ENCODE results near the gene PTPN4.

DNA sequence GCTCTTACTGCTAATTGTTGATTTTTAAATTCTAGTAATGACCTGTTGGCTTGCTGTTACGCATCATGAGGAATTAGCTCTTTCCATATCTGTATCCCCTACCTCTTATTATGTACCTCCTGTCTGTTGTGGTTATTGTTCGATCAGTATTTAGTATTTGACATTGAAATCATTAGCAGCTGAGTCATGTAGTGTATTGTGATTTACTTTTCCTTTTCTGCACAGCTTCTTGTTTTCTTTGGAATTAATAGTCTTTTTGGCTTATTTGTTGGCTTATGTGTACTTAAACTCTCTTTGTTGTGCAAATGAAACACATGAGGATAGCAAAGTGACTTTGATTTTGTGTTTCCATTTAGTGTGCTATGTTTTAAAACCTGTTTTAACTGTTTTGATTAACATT, 257.5 kb downstream of the PTPN4 start:
- TF ChIP-seq, protein P1, sequence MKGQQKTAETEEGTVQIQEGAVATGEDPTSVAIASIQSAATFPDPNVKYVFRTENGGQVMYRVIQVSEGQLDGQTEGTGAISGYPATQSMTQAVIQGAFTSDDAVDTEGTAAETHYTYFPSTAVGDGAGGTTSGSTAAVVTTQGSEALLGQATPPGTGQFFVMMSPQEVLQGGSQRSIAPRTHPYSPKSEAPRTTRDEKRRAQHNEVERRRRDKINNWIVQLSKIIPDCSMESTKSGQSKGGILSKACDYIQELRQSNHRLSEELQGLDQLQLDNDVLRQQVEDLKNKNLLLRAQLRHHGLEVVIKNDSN (IDR thresholded peaks at IDR 0.05): no peak
- TF ChIP-seq ZBTB7A (IDR thresholded peaks at IDR 0.05; ENCODE audit: low read depth): no peak
- no peak for TF ChIP-seq CREB1 (IDR thresholded peaks at IDR 0.05; ENCODE audit: low read depth)
- no peak for TF ChIP-seq YY1 (IDR thresholded peaks at IDR 0.05; ENCODE audit: low read depth)
- no peak for TF ChIP-seq EP300 (IDR thresholded peaks at IDR 0.05; ENCODE audit: borderline replicate concordance)
- TF ChIP-seq CEBPB (IDR thresholded peaks at IDR 0.05): no peak
- no peak for TF ChIP-seq RAD21 (IDR thresholded peaks at IDR 0.05; ENCODE audit: low read depth)
- TF ChIP-seq FOXM1 (IDR thresholded peaks at IDR 0.05; ENCODE audit: borderline replicate concordance, low read depth): no peak
- TF ChIP-seq TAF1 (IDR thresholded peaks at IDR 0.05; ENCODE audit: low read depth): no peak
- TF ChIP-seq, protein P2, sequence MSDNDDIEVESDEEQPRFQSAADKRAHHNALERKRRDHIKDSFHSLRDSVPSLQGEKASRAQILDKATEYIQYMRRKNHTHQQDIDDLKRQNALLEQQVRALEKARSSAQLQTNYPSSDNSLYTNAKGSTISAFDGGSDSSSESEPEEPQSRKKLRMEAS (IDR thresholded peaks at IDR 0.05): no peak
- no peak for TF ChIP-seq TCF12 (IDR thresholded peaks at IDR 0.05; ENCODE audit: low read depth)
- TF ChIP-seq, protein P3, sequence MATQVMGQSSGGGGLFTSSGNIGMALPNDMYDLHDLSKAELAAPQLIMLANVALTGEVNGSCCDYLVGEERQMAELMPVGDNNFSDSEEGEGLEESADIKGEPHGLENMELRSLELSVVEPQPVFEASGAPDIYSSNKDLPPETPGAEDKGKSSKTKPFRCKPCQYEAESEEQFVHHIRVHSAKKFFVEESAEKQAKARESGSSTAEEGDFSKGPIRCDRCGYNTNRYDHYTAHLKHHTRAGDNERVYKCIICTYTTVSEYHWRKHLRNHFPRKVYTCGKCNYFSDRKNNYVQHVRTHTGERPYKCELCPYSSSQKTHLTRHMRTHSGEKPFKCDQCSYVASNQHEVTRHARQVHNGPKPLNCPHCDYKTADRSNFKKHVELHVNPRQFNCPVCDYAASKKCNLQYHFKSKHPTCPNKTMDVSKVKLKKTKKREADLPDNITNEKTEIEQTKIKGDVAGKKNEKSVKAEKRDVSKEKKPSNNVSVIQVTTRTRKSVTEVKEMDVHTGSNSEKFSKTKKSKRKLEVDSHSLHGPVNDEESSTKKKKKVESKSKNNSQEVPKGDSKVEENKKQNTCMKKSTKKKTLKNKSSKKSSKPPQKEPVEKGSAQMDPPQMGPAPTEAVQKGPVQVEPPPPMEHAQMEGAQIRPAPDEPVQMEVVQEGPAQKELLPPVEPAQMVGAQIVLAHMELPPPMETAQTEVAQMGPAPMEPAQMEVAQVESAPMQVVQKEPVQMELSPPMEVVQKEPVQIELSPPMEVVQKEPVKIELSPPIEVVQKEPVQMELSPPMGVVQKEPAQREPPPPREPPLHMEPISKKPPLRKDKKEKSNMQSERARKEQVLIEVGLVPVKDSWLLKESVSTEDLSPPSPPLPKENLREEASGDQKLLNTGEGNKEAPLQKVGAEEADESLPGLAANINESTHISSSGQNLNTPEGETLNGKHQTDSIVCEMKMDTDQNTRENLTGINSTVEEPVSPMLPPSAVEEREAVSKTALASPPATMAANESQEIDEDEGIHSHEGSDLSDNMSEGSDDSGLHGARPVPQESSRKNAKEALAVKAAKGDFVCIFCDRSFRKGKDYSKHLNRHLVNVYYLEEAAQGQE (IDR thresholded peaks at IDR 0.05; ENCODE audit: low read depth): no peak
- no peak for TF ChIP-seq EGR1 (IDR thresholded peaks at IDR 0.05)
